HG02571 (cell line): ENCODE data around the gene RAP1B.
"Not testable (repeated sequence)": the region's sequence is repeated elsewhere in the genome, so short reads cannot be mapped to it uniquely, and the experiment has no call there.

Experiments used
- ATAC-seq: cut with Tn5 transposase; IDR thresholded peaks from one replicate; pipeline ENCODE4 v1.9.1; 2021; ENCODE audit warnings: mild to moderate bottlenecking, moderate library complexity; ENCODE audit not compliant: unreplicated experiment

RAP1B gene

GRCh38 chr12:68631227-68631626 lies 20.5 kb downstream of the RAP1B start:
- ATAC-seq: no peak

GRCh38 chr12:68632486-68632885 lies 21.8 kb downstream of the RAP1B start:
- no peak for ATAC-seq

DNA sequence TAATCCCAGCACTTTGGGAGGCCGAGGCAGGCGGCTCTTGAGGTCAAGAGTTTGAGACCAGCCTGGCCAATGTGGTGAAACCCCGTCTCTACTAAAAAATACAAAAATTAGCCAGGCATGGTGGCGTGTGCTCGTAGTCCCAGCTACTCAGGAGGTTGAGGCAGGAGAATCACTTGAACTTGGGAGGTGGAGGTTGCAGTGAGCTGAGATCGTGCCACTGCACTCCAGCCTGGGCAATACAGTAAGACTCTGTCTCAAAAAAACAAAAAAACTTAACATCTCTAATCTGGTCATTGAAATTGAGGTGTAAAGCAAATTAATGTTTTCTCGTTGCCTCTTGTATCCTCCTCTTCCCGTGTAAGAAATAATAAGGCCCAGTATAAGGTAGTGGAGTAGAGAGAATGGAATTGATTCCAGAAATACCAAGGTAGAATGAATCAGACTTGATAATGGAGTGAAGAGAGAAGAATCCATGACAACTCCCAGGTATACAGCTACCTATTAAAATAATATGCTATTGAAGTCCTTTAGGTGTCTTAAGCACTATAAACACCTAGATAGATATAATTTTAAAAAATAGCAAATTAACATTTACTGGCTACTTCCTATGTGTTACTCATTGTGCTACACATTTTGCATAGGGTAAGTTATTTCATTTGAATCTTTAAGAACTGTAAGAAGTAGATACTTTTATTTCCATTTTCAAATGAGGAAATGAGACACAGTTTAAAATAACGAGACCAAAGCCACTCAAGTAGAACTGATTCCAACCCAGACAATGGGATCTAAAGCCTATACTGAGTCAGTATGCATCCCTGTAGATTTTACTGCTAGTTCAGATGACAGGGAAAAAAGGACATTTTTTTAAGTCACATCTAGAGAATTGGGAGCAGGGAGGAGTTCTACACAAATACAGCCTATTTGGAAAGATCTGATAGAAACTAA lies 23.2 kb downstream of the RAP1B start:
- no peak for ATAC-seq

GRCh38 chr12:68636268-68636667 lies 25.6 kb downstream of the RAP1B start:
- ATAC-seq: no peak

DNA sequence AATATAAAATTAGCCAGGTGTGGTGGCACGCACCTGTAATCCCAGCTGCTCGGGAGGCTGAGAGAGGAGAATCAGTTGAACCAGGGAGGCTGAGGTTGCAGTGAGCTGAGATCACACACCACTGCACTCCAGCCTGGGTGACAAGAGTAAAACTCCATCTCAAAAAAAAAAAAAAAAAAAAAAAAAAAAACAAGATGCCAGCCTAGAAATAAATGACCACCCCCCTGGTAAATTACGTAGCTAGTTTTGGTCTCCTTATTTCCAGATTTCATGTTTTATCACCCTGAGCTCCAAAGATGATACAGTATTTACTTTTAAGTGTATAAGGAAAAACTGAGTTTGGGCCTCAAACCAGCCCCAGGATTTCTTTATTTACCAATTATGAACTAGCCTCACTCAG lies 26.7 kb downstream of the RAP1B start:
- not testable (repeated sequence) for ATAC-seq

GRCh38 chr12:68638171-68638570 lies 27.5 kb downstream of the RAP1B start:
- no peak for ATAC-seq

DNA sequence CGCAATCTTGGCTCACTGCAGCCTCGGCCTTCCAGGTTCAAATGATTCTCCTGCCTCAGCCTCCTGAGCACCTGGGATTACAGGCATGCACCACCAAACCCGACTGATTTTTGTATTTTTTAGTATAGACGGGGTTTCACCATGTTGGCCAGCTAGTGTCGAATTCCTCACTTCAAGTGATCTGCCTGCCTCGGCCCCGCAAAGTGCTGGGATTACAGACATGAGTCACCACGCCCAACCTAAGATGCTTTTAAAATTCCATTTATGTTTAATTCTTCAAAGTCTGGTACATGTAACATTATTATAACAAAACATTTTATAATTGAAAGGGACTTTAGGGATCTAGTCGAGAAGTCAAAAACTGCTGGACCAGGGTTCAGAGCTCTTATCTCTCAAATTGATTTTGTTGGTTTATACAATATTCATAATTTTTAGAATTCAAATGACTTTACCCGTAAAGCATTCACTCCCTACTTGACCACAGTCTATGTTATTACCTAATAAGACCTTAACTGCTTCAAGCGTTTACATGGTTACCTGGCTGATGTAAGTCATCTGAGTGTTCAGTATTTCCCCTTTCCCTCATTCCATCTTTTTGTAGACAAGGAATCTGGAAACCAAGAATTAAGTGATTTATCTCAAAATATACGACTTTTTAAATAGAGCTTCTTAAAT lies 28.2 kb downstream of the RAP1B start:
- ATAC-seq: no peak

- no peak for ATAC-seq
These were observed 28.7 kb downstream of the RAP1B start for GRCh38 chr12:68639396-68639767.

- ATAC-seq: peak; percentile 94
These were observed 30.4 kb downstream of the RAP1B start for GRCh38 chr12:68641138-68641537.

GRCh38 chr12:68646484-68646883 lies 35.8 kb downstream of the RAP1B start:
- no peak for ATAC-seq

GRCh38 chr12:68647507-68647906 lies 36.8 kb downstream of the RAP1B start:
- no peak for ATAC-seq

- no peak for ATAC-seq
These were observed 37.5 kb downstream of the RAP1B start for GRCh38 chr12:68648179-68648578.

DNA sequence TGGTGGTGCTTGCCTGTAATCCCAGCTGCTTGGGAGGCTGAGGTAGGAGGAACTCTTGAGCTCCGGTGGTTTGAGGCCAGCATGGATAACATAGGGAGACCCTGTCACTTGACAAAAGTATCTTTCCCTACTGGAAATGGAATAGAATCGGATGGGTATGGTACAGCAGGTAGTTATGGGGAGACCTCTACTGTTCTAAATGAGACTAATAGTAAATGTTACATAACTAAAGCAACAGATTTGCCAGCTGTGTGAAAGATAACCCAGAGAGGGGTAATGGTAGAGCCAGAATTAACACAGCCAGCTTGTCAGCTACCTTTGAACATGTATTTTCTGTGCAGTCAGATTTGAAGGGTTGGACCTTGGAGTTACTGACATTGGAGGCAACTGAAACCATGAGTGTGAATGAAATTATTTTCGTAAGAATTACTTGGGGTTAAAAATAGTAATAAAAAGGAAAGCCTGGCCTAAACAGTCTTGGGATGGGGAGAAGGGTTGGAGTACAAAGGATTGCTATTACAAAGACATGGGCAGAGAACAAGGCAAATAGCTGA lies 54.4 kb downstream of the RAP1B start:
- no peak for ATAC-seq

DNA sequence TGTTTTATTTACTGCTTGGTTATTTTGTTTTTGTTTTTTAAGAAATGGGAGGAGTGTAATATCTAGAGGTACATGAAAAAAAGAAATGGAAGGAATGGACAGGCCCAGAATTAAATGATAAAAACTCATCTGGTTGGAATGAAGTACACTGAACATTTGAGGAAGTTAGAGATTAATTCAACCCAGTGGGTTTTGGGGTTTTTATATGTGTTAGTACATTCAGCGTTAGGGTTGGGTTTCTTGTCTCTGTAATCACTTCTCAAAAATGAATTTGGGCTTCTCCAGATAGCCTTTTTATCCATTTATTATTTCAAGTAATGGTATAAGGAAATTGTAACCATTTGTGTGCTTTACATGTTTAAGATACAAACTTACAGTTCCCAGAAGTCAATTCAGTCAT lies 56.6 kb downstream of the RAP1B start:
- no peak for ATAC-seq

GRCh38 chr12:68667896-68668295 lies 57.2 kb downstream of the RAP1B start:
- no peak for ATAC-seq

- ATAC-seq: no peak
These were observed 60.5 kb downstream of the RAP1B start for GRCh38 chr12:68671179-68671578.

DNA sequence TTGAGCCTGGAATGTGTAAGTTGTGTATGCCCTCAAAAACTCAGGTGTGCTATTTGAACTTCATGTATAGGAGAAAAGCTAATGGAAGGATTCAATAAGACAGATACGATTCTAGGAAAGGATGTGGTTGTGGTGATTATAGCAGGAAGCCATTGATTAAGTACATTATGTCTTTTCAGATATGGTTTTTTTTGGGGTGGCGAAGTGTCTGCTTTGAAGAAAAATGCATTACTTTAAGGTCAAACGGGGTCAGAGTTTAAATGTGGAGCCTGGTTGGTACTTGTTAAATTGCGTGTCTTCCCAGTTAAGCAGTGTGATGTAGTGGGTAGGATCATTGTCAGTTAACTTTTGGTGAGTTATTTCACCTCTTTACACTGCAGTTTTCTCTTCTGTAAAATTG lies 63.1 kb downstream of the RAP1B start:
- ATAC-seq: no peak

GRCh38 chr12:68674376-68674775 lies 63.7 kb downstream of the RAP1B start:
- no peak for ATAC-seq

DNA sequence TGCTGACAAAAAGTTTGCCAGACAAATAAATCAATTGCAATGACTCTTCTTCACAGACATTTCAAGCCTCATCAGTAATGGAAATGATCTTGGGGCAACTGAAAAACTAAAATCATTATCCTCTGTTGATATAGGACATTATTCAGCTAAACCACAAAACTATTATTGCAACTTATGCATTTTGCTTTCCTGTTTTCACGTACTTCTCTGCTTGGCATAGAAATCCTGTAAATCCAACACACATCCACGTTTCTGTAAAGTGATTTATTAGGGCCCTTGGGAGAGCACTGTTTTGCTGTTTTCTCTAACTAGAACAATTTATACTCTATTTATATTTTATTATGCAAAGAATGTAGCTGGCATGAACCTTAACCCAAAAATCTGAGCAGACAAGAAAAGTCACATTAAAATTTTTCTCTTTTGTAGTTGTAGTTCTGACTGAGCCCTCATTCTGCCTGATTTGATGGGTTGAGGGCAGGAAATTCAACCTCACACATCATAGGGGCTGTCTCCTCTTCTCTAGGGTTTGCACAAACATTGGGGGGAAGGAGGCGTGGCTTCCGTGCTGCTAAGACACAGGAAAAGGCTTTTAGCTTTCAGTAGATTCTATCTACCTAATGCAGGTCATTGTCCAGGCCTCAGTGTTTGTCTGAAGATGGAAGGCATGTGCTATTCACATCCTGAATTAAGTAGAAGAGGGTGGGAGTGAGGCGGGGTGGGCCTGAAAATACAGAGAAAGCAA lies 64.6 kb downstream of the RAP1B start:
- ATAC-seq: no peak

DNA sequence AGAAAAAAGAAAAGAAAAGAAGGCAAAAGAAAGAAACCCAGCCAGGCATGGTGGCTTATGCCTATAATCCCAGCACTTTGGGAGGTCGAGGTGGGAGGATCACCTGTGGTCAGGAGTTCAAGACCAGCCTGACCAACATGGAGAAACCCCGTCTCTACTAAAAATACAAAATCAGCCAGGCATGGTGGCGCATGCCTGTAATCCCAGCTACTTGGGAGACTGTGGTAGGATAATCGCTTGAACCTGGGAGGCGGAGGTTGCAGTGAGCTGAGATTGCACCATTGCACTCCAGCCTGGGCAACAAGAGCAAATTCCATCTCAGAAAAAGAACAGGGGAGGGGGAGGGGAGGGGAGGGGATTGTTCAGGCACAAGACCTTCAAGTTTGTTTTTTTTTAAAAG lies 66.2 kb downstream of the RAP1B start:
- not testable (repeated sequence) for ATAC-seq

DNA sequence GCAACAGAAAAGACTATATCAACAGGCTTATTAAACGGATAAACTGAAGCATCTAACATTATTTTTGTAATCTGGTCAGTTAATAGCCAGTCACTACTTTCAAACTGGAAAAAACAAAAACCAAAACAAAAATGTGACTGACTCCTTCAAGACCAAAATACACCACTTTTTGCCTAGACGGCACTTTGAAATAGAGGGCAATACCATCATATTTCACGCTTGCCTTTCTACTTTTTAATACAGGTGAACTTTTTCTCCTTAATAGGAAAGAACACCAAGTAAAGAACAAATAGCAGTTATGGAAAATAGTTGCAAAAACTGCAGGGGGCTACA lies 75.5 kb downstream of the RAP1B start:
- ATAC-seq: no peak
